ENCODE data around the gene COMMD4. TPM values are rescaled to one million over a fixed set of nuclear protein-coding genes. Genes with fewer than 3 reads are reported as not detected.
"Not testable (repeated sequence)": the region's sequence is repeated elsewhere in the genome, so short reads cannot be mapped to it uniquely, and the experiment has no call there.

COMMD4 gene
- total RNA-seq, 1 donor: 54.1 TPM

DNA sequence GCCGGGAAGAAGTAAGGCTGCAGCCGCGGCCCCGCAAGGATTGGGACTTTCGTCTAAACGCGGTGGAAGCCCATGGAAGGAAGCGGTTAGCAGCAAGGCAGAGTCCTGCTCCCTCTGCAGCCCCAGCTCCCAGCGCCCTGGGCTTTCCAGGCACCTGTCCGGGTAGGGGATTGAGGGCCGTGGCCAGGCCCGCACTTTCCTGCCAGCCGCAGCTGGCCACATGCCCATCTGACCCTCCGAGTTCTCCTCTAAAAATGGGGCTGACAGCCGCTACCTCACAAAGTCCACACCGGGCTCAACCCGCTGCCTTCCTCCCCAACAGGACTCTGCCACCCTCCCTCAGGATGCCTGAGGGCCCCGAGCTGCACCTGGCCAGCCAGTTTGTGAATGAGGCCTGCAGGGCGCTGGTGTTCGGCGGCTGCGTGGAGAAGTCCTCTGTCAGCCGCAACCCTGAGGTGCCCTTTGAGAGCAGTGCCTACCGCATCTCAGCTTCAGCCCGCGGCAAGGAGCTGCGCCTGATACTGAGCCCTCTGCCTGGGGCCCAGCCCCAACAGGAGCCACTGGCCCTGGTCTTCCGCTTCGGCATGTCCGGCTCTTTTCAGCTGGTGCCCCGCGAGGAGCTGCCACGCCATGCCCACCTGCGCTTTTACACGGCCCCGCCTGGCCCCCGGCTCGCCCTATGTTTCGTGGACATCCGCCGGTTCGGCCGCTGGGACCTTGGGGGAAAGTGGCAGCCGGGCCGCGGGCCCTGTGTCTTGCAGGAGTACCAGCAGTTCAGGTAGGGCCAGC lies 12.9 kb downstream of the COMMD4 start:
- DNase-seq (ENCODE audit: low read depth): no peak
- TF ChIP-seq, protein P1, sequence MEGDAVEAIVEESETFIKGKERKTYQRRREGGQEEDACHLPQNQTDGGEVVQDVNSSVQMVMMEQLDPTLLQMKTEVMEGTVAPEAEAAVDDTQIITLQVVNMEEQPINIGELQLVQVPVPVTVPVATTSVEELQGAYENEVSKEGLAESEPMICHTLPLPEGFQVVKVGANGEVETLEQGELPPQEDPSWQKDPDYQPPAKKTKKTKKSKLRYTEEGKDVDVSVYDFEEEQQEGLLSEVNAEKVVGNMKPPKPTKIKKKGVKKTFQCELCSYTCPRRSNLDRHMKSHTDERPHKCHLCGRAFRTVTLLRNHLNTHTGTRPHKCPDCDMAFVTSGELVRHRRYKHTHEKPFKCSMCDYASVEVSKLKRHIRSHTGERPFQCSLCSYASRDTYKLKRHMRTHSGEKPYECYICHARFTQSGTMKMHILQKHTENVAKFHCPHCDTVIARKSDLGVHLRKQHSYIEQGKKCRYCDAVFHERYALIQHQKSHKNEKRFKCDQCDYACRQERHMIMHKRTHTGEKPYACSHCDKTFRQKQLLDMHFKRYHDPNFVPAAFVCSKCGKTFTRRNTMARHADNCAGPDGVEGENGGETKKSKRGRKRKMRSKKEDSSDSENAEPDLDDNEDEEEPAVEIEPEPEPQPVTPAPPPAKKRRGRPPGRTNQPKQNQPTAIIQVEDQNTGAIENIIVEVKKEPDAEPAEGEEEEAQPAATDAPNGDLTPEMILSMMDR (IDR thresholded peaks at IDR 0.05; ENCODE audit: insufficient read depth, low read length): no peak
- peak overlapping the region; percentile 73 for H3K4me3 ChIP-seq (ENCODE audit: low read depth, low read length)

DNA sequence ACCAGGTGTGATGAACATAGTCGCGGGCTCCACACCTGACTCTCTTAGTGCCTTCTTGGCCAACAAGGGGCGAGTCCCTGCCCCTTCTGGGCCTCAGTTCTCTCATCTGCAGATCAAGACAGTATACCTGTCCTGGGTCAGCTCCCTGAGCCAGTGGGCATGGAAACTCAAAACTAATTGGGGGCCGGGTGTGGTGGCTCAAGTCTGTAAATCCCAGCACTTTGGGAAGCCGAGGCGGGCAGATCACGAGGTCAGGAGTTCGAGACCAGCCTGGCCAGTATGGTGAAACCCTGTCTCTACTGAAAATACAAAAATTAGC lies 13.4 kb downstream of the COMMD4 start:
- not testable (repeated sequence) for DNase-seq (ENCODE audit: low read depth); H3K4me3 ChIP-seq (ENCODE audit: low read depth, low read length)

DNA sequence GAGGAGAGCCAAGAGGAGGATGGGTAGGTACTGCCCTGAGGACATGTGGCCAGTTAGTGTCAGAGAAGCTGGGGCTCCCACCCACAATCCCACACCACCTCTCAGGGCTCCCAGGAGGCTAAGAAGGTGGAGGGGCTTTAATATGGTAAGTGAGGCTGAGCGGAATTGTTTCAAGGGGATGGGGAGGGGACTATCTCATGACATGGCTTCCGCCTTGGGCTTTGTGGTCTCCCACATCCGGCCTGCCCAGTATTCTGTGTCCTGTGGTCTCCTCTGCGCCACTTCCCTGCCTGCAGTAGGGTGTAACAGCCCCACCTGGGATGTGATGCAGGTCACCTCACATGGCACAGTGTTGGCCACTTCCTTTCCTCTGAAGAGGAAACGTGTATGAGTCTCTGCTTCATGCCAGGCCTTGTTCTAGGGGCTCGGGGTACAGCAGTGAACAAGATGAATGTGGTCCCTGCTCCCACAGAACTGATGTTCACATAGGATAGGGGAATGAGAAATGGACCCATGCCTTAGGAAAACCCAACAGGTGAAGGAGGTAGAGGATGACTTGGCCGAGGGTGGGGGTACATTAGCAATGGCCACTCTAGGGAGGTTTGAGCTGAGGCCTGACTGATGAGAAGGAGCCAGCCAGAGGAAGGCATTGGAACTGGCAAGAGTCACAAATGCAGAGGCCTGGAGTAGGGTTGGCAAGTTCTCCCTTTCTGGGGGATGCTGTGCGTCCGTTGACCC lies 14.2 kb downstream of the COMMD4 start:
- TF ChIP-seq, protein P1 (IDR thresholded peaks at IDR 0.05; ENCODE audit: insufficient read depth, low read length): no peak
- DNase-seq (ENCODE audit: low read depth): no peak
- H3K4me3 ChIP-seq (ENCODE audit: low read depth, low read length): no peak overlapping the region

DNA sequence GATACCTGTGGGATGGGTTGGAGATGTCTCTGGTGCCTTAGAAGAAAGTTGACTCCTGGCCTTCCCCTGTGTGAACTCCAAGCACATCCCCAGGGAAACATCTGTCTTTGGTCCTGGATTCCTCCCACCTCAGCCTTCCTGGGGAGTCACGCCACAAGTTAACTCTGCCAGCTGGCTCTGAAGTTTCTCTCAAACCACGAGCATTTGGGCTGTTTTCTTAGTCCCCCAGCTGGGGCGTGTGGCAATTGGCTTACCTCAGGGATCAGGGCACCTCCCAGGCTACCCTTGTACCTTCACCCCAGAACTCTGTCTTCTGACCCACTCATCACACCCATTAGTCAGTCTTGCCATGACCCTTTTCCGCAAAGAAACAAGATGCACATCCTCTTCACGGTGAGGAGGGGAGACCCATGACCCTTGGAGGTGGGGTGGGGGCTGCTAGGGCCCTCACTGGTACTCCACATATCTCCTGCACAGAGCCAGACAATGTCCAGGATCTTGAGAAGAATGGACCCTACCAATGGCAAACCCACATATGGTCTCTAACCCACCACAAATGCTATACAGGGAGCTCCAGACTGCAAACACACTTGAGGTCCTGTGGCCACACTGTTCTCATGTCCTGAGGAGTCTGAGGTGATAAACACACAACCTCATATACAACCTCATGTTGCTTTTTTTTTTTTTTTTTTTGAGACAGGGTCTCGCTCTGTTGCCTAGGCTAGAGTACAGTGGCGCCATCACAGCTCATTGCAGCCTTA lies 14.9 kb downstream of the COMMD4 start:
- no peak overlapping the region for H3K4me3 ChIP-seq (ENCODE audit: low read depth, low read length)
- peak; percentile 43 for DNase-seq (ENCODE audit: low read depth)
- TF ChIP-seq, protein P1 (IDR thresholded peaks at IDR 0.05; ENCODE audit: insufficient read depth, low read length): no peak

DNA sequence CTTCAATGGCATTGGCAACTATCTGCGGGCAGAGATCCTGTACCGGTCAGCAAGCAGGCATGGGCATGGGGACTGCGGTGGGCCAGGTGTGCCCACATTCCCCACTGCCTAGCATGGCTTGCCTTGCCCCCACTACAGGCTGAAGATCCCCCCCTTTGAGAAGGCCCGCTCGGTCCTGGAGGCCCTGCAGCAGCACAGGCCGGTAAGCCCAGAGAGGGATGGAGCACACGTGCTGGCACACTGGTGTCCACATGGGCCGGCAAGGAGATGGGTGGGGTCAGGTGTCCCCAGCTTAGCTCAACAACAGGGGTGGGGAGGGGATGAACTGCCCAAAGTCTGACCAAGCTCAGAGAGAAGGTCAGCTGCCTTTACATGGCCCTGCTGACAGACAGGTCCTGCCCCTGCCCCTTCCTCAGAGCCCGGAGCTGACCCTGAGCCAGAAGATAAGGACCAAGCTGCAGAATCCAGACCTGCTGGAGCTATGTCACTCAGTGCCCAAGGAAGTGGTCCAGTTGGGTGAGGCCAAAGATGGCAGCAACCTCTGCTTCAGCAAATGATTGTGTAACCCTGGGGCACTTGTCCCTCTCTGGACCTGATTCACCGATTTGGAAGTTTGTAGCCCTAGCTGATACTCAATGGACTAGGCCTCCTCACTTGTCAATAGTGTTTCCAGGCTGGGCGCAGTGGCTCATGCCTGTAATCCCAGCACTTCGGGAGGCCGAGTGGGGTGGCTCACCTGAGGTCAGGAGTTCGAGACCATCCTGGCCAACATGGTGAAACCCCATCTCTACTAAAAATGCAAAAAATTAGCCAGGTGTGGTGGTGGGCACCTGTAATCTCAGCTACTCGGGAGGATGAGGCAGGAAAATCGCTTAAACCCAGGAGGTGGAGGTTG lies 16.6 kb downstream of the COMMD4 start:
- DNase-seq (ENCODE audit: low read depth): no peak
- H3K4me3 ChIP-seq (ENCODE audit: low read depth, low read length): no peak overlapping the region
- TF ChIP-seq, protein P1 (IDR thresholded peaks at IDR 0.05; ENCODE audit: insufficient read depth, low read length): no peak

DNA sequence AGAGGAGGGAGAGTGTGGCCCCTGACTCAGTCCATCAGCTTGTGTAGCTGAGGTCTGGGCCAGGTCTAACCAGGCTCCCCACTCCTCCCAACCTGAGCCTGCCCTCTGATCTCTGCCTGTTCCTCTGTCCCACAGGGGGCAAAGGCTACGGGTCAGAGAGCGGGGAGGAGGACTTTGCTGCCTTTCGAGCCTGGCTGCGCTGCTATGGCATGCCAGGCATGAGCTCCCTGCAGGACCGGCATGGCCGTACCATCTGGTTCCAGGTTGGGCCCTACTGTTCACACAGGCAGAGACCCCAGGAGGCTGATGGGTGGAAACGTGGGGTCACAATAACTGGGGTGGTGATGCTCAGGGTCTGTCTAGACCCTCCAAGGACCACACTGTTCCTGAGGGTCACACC lies 17.7 kb downstream of the COMMD4 start:
- no peak overlapping the region for H3K4me3 ChIP-seq (ENCODE audit: low read depth, low read length)
- TF ChIP-seq, protein P1 (IDR thresholded peaks at IDR 0.05; ENCODE audit: insufficient read depth, low read length): no peak
- no peak for DNase-seq (ENCODE audit: low read depth)

Data from fibroblast of the aortic adventitia (primary cell).